HepG2 (cell line): ENCODE measurements around the gene RPS25. TPM values are rescaled to one million over a fixed set of nuclear protein-coding genes. Genes with fewer than 3 reads are reported as not detected.

Experiments used
- CCAR2 ChIP-seq: fragments of 200-400 bp; formaldehyde crosslinking; optimal IDR thresholded peaks from 2 replicates; pipeline ENCODE3; 2018; ENCODE audit warnings: low read depth, mild to moderate bottlenecking, low read length, moderate library complexity
- HNRNPUL1 ChIP-seq: fragments of 200-400 bp; formaldehyde crosslinking; IDR thresholded peaks from 2 replicates; pipeline ENCODE4 v1.6.1; 2017; ENCODE audit warnings: low read depth, mild to moderate bottlenecking, low read length, moderate library complexity
- MEIS2 ChIP-seq: sonication (generic); formaldehyde crosslinking; IDR thresholded peaks from 2 replicates; pipeline ENCODE4 v1.9.0; 2021; ENCODE audit warnings: mild to moderate bottlenecking, missing genetic modification reagents
- MLLT10 ChIP-seq: sonication (generic); formaldehyde crosslinking; IDR thresholded peaks from 2 replicates; pipeline ENCODE4 v1.4.0; 2020; ENCODE audit warnings: missing genetic modification reagents
- NR2F2 ChIP-seq: IDR thresholded peaks from 2 replicates; pipeline ENCODE4 v1.6.1; 2012; ENCODE audit warnings: low read depth, inconsistent platforms, borderline replicate concordance
- POLR2AphosphoS2 ChIP-seq: IDR thresholded peaks from 2 replicates; pipeline ENCODE4 v1.6.1; 2011; ENCODE audit warnings: low read depth, low read length, improper control_type of control experiment
- RAD21 ChIP-seq: fragments of 450-650 bp; formaldehyde crosslinking; IDR thresholded peaks from 2 replicates; pipeline ENCODE4 v1.5.0; 2020; ENCODE audit warnings: mild to moderate bottlenecking
- SRSF9 ChIP-seq: fragments of 200-400 bp; formaldehyde crosslinking; IDR thresholded peaks from 2 replicates; pipeline ENCODE4 v1.6.1; 2018; ENCODE audit warnings: borderline replicate concordance, mild to moderate bottlenecking, low read depth, low read length; ENCODE audit not compliant: insufficient read depth, poor library complexity, severe bottlenecking
- TAF1 ChIP-seq: sonication (generic); formaldehyde crosslinking; IDR thresholded peaks from 2 replicates; pipeline ENCODE4 v1.4.0; 2020; ENCODE audit warnings: missing genetic modification reagents
- YY1 ChIP-seq: IDR thresholded peaks from 2 replicates; pipeline ENCODE4 v1.6.1; 2011; ENCODE audit warnings: low read length, low read depth, moderate library complexity, mild to moderate bottlenecking; ENCODE audit not compliant: insufficient read depth, insufficient replicate concordance
- ZFP36L2 ChIP-seq: sonication (generic); formaldehyde crosslinking; IDR thresholded peaks from 2 replicates; pipeline ENCODE4 v1.4.0; 2020; ENCODE audit warnings: missing genetic modification reagents
- ZNF235 ChIP-seq: sonication (generic); formaldehyde crosslinking; IDR thresholded peaks from 2 replicates; pipeline ENCODE4 v1.8.1; 2023; ENCODE audit warnings: mild to moderate bottlenecking, missing genetic modification reagents, borderline replicate concordance
- ZNF260 ChIP-seq: sonication (generic); formaldehyde crosslinking; IDR thresholded peaks from 2 replicates; pipeline ENCODE4 v1.4.0; 2020; ENCODE audit warnings: missing genetic modification reagents, low read depth, mild to moderate bottlenecking, borderline replicate concordance
- ZNF616 ChIP-seq: sonication (generic); formaldehyde crosslinking; IDR thresholded peaks from 2 replicates; pipeline ENCODE4 v1.5.0; 2020; ENCODE audit warnings: low read depth, mild to moderate bottlenecking, missing genetic modification reagents
- ZNF800 ChIP-seq: sonication (generic); formaldehyde crosslinking; IDR thresholded peaks from 2 replicates; pipeline ENCODE4 v1.4.0; 2020; ENCODE audit warnings: missing genetic modification reagents
- ZNF850 ChIP-seq: sonication (generic); formaldehyde crosslinking; conservative IDR thresholded peaks from 2 replicates; pipeline ENCODE4 v1.9.0; 2021; ENCODE audit warnings: mild to moderate bottlenecking, missing genetic modification reagents
- polyA plus RNA-seq, 8 experiments: library from polyadenylated mRNA; depleted of rRNA in 3 of 8; stranded (reverse) in 7 of 8; unstranded in 1 of 8; fragments of >200 nt; fragmentation: Illumina TruSeq in 4 of 8; extraction: Trizol in 4 of 8; gene quantifications; 2 replicates each; pipeline versions ENCODE4 v1.2.1 to v1.2.3, GENCODE V29; 2011 to 2016; ENCODE audit warnings: low read depth in 4 of 8, missing spikeins in 1 of 8, mixed read lengths in 1 of 8; ENCODE audit not compliant: insufficient read depth in 1 of 8
- total RNA-seq, 5 experiments: library from RNA; depleted of rRNA; stranded (reverse); fragments of >200 nt; fragmentation: Illumina TruSeq; extraction: Trizol; gene quantifications; 2 replicates each; pipeline ENCODE4 v1.2.3, GENCODE V29; 2016; ENCODE audit warnings: low read depth in 1 of 5
- TF ChIP-seq, protein P1 (sequence below): sonication (generic); formaldehyde crosslinking; IDR thresholded peaks from 2 replicates; pipeline ENCODE4 v1.5.0; 2020; ENCODE audit warnings: mild to moderate bottlenecking, missing genetic modification reagents, borderline replicate concordance
- TF ChIP-seq, protein P2 (sequence below): sonication (generic); formaldehyde crosslinking; IDR thresholded peaks from 2 replicates; pipeline ENCODE4 v1.5.0; 2020; ENCODE audit warnings: mild to moderate bottlenecking, missing genetic modification reagents, moderate library complexity

Gene RPS25
- total and polyA plus RNA-seq, 2 of the 13 experiments (the other 11 are each of a cell fraction or from before 2014, with no cell fraction given), result 839 to 1,415 TPM

DNA sequence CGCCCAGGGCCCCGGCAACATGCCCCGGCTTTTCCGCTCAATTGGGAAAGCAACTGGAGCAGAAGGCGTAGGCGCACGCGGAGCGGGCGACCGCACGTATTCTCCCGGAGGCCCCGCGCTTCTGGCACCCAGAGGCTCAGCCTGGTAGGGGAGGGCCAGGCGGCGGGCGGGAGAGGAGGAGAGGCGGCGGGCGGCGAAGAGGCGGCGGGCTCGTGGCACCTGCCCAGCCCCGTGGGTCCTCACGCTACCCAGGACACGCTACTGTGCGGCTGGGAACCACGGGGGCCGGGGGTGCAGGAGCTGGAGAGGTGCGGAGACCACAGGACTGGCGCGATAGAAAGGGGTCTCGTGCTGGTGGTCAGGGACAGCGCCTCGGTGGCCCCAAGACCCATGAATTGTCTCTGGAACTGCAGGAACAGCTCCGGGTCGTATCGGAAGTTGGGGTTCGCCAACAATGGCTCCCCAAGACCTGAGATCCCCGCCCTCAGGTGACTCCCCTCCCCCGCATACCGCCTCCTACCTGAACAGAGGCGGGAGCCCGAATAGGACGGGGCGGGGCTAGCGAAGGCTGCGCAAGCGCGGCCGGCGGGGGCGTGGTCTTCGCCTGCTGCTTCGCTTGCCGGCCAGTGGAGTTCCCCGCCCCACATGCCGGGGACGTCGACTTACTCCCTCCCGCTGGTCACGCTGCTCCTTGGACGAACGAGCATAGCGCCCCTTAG, 12.3 kb upstream of the RPS25 start, which contains the start of gene SLC37A4 (continued):
- no peak for TF ChIP-seq ZFP36L2 (CRISPR knock-in tag)
- no peak for TF ChIP-seq YY1
- no peak for TF ChIP-seq POLR2AphosphoS2
- TF ChIP-seq ZNF616, result peak; percentile 92
- no peak for TF ChIP-seq ZNF850
- peak; percentile 70; the same call in 1 of the 2 replicates for TF ChIP-seq MEIS2 (CRISPR knock-in tag)
- TF ChIP-seq NR2F2, result no peak
- no peak for TF ChIP-seq HNRNPUL1
- TF ChIP-seq TAF1 (CRISPR knock-in tag), result peak; percentile 64
- TF ChIP-seq ZNF260 (CRISPR knock-in tag), result no peak
- TF ChIP-seq RAD21, result peak; percentile 82
- TF ChIP-seq SRSF9, result no peak
- TF ChIP-seq MLLT10 (CRISPR knock-in tag), result no peak
- TF ChIP-seq, protein P1, sequence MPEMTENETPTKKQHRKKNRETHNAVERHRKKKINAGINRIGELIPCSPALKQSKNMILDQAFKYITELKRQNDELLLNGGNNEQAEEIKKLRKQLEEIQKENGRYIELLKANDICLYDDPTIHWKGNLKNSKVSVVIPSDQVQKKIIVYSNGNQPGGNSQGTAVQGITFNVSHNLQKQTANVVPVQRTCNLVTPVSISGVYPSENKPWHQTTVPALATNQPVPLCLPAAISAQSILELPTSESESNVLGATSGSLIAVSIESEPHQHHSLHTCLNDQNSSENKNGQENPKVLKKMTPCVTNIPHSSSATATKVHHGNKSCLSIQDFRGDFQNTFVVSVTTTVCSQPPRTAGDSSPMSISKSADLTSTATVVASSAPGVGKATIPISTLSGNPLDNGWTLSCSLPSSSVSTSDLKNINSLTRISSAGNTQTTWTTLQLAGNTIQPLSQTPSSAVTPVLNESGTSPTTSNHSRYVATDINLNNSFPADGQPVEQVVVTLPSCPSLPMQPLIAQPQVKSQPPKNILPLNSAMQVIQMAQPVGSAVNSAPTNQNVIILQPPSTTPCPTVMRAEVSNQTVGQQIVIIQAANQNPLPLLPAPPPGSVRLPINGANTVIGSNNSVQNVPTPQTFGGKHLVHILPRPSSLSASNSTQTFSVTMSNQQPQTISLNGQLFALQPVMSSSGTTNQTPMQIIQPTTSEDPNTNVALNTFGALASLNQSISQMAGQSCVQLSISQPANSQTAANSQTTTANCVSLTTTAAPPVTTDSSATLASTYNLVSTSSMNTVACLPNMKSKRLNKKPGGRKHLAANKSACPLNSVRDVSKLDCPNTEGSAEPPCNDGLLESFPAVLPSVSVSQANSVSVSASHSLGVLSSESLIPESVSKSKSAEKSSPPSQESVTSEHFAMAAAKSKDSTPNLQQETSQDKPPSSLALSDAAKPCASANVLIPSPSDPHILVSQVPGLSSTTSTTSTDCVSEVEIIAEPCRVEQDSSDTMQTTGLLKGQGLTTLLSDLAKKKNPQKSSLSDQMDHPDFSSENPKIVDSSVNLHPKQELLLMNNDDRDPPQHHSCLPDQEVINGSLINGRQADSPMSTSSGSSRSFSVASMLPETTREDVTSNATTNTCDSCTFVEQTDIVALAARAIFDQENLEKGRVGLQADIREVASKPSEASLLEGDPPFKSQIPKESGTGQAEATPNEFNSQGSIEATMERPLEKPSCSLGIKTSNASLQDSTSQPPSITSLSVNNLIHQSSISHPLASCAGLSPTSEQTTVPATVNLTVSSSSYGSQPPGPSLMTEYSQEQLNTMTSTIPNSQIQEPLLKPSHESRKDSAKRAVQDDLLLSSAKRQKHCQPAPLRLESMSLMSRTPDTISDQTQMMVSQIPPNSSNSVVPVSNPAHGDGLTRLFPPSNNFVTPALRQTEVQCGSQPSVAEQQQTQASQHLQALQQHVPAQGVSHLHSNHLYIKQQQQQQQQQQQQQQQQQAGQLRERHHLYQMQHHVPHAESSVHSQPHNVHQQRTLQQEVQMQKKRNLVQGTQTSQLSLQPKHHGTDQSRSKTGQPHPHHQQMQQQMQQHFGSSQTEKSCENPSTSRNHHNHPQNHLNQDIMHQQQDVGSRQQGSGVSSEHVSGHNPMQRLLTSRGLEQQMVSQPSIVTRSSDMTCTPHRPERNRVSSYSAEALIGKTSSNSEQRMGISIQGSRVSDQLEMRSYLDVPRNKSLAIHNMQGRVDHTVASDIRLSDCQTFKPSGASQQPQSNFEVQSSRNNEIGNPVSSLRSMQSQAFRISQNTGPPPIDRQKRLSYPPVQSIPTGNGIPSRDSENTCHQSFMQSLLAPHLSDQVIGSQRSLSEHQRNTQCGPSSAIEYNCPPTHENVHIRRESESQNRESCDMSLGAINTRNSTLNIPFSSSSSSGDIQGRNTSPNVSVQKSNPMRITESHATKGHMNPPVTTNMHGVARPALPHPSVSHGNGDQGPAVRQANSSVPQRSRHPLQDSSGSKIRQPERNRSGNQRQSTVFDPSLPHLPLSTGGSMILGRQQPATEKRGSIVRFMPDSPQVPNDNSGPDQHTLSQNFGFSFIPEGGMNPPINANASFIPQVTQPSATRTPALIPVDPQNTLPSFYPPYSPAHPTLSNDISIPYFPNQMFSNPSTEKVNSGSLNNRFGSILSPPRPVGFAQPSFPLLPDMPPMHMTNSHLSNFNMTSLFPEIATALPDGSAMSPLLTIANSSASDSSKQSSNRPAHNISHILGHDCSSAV, result no peak
- TF ChIP-seq, protein P2, sequence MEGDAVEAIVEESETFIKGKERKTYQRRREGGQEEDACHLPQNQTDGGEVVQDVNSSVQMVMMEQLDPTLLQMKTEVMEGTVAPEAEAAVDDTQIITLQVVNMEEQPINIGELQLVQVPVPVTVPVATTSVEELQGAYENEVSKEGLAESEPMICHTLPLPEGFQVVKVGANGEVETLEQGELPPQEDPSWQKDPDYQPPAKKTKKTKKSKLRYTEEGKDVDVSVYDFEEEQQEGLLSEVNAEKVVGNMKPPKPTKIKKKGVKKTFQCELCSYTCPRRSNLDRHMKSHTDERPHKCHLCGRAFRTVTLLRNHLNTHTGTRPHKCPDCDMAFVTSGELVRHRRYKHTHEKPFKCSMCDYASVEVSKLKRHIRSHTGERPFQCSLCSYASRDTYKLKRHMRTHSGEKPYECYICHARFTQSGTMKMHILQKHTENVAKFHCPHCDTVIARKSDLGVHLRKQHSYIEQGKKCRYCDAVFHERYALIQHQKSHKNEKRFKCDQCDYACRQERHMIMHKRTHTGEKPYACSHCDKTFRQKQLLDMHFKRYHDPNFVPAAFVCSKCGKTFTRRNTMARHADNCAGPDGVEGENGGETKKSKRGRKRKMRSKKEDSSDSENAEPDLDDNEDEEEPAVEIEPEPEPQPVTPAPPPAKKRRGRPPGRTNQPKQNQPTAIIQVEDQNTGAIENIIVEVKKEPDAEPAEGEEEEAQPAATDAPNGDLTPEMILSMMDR (CRISPR knock-in tag), result peak; percentile 97
- no peak for TF ChIP-seq CCAR2
- TF ChIP-seq ZNF235, result no peak
- TF ChIP-seq ZNF800 (CRISPR knock-in tag), result 0 out of 2 replicates have a peak, but pooled peaks have one; percentile 56
